Activated naive CD4-positive, alpha-beta T cell treated with anti-CD3 and anti-CD28 coated beads for 36 hours (primary cell): ENCODE measurements around the gene CYBC1. TPM values are rescaled to one million over a fixed set of nuclear protein-coding genes. Genes with fewer than 3 reads are reported as not detected.
"Not testable (repeated sequence)": the region's sequence is repeated elsewhere in the genome, so short reads cannot be mapped to it uniquely, and the experiment has no call there.

Experiments used
- CTCF ChIA-PET: fragments of 350-600 bp; sonication (Branson Sonifier 250); formaldehyde crosslinking; loops from one replicate; lab custom pipeline; 2021; ENCODE audit warnings: antibody characterized with exemption; lab: Charles Lee
- DNase-seq: peaks from one replicate; pipeline ENCODE4 v3.0.0-alpha.2; 2020
- H3K27ac Mint-ChIP-seq: one replicate; pipeline ENCODE4 v1.8.0; 2021; ENCODE audit warnings: mild to moderate bottlenecking, mixed read lengths
- H3K27me3 Mint-ChIP-seq: one replicate; pipeline ENCODE4 v1.8.0; 2021; ENCODE audit warnings: low read depth, mixed read lengths
- H3K36me3 Mint-ChIP-seq: one replicate; pipeline ENCODE4 v1.8.0; 2021; ENCODE audit warnings: low read depth, mixed read lengths
- H3K4me1 Mint-ChIP-seq: one replicate; pipeline ENCODE4 v1.8.0; 2021; ENCODE audit warnings: low read depth, mixed read lengths
- H3K4me3 Mint-ChIP-seq: one replicate; pipeline ENCODE4 v1.8.0; 2021; ENCODE audit warnings: mild to moderate bottlenecking, moderate library complexity, mixed read lengths
- H3K9me3 Mint-ChIP-seq: one replicate; pipeline ENCODE4 v1.8.0; 2021; ENCODE audit warnings: mixed read lengths
- intact Hi-C: fragments of 100-400 bp; cut with micrococcal nuclease; formaldehyde crosslinking; loops from one replicate; pipeline ENCODE4 v1.15.1; 2023
- total RNA-seq, 2 experiments: library from RNA; stranded (reverse); gene quantifications; one replicate each; pipeline ENCODE4 v1.2.3, GENCODE V29; 2021

The CYBC1 gene
- total RNA-seq, 2 experiments from 2014 or later, result 292 to 294 TPM

DNA sequence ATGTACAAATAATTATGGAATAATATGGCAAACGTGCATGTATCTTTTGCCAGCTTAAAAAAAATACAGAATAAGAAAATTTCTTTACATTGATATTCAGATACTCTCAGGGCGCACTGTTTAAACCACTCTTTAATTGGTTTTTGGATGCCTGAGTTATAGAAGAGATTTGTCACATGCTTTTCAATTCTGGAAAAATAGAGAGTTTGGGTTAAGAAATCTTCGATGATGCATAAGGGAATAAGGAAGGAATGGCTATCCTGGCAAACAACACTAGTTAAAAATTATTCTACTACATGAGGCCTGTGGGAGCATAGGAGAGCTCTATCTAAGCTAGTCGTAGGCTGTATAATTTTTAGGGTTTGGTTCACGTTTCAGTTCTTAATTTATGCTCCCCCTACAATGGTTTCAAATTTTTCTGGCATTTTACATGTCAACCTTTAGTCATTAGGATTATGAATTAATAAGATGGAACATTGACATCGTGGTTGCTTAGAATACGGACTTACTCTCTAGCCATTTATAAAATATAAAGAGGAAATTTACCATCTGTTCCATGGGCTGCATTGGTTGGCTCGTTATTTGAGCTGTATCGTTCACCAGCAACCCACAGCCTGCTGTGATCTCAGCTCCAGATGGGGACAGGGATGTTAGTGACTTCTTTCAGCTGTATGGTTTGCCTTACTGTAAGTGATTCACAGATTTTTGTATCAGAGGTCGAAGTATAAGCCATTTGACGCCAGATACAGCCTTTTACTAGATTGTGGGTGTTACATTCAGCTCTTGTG lies 23.9 kb upstream of the CYBC1 start:
- no peak for DNase-seq
- Mint-ChIP-seq H3K27ac (no peak overlapping the region), H3K4me3 (no peak overlapping the region), H3K4me1 (no peaks in the 10 kb centered on the region), H3K27me3 (no peaks in the 10 kb centered on the region), H3K9me3 (no peaks in the 10 kb centered on the region), H3K36me3 (peaks cover 15% of the 10 kb centered on the region)
- intact Hi-C loops, result no loop called here
- CTCF ChIA-PET, result interaction anchor here (0.6 to 1.9 kb wide), 3 partner anchors 10 to 55 kb away, joined by 3 to 4 read pairs (median 4); no protein-coding TSS in a partner anchor

DNA sequence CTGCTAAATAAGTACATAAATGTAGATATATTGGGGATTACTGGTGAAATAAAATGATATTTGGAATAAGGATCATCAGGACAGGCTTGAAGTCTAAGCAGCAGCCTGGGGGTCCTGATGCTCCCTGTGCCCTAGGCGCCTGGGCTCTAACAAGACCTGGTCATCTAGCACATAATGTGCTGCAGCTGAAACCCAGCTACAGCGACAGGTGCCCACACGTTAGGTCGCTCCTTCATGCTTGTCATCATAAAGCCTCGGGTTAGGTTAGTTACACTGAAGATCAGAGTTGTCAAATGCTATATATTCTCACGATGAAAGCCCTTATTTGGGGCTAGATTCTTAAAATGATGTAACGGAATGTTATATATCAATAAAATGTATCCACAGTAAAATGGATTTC lies 19.5 kb upstream of the CYBC1 start:
- Mint-ChIP-seq H3K4me1 (peaks cover 3% of the 10 kb centered on the region), H3K27me3 (no peaks in the 10 kb centered on the region), H3K27ac (no peak overlapping the region), H3K9me3 (no peaks in the 10 kb centered on the region), H3K4me3 (no peak overlapping the region), H3K36me3 (peaks cover 25% of the 10 kb centered on the region)
- CTCF ChIA-PET, result no interaction called here
- intact Hi-C loops, result no loop called here
- DNase-seq, result no peak

DNA sequence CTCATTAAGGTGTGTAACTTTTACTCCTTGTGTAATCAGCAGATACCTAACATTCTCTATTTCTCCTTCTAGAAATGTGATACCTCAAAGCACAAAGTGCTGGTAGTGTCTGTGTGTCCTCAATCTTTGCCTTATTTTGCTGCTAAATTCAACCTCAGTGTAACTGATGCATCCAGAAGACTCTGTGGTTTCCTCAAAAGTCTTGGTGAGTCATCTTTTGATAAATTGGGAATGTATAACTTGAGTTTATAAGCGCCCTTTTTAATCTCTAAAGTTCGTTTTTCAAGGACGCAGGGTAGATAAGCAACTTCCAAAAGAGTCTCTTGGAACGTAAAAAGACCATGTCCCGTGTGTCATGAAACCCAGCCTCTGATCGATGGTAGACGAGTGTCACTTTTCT lies 18.1 kb upstream of the CYBC1 start:
- Mint-ChIP-seq H3K27me3 (no peaks in the 10 kb centered on the region), H3K4me3 (no peak overlapping the region), H3K9me3 (no peaks in the 10 kb centered on the region), H3K27ac (no peak overlapping the region), H3K4me1 (peaks cover 9% of the 10 kb centered on the region), H3K36me3 (peaks cover 35% of the 10 kb centered on the region)
- intact Hi-C loops, result no loop called here
- no peak for DNase-seq
- CTCF ChIA-PET, result no interaction called here

DNA sequence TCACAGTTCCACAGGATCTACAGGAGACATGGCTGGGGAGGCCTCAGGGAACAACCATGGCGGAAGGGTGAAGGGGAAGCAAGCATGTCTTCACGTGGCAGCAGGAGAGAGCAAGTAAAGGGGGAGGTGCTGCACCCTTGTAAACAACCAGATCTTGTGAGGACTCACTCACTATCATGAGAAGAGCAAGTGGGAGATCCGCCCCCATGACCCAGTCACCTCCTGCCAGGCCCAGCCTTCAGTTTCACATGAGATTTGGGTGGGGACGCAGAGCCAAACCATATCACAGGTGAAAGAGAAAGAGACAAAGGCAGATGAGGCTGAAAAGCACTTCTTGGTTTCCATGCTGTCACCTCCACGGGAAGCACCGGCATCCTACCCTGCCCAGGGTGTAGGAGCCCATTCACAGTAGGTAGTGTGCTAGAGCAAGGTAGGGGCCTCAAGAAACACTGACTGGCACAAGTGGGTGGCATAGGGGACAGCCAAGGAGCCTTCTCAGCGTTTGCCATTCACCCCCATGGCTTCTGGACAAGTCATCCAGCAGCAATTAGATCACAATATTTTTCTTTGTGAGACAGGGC lies 14.6 kb upstream of the CYBC1 start:
- intact Hi-C loops, result no loop called here
- CTCF ChIA-PET, result no interaction called here
- H3K4me3 Mint-ChIP-seq, result no peak overlapping the region
- H3K27me3 Mint-ChIP-seq, result no peaks in the 10 kb centered on the region
- peaks cover 43% of the 10 kb centered on the region for H3K36me3 Mint-ChIP-seq
- DNase-seq, result no peak
- no peaks in the 10 kb centered on the region for H3K9me3 Mint-ChIP-seq
- no peak overlapping the region for H3K27ac Mint-ChIP-seq
- peaks cover 15% of the 10 kb centered on the region for H3K4me1 Mint-ChIP-seq

DNA sequence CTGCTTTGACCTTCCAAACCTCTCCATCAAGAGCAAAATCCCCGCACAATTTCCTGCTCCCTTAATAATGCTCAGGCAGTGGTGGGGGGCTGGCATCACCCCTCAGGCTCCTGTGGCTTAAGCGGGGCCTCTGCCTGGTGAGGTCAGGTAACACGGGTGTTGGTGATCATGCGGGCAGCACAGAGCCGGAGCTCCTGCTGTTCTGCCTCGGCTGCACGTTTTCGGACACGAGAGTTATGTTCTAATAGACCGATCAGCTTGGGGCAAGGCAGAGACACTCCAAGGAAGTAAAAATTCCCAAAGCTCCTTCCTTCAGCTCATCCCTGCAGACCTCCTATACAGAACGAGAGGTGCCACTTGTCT lies 14.0 kb upstream of the CYBC1 start:
- no peak for DNase-seq
- H3K4me3 Mint-ChIP-seq, result no peak overlapping the region
- intact Hi-C loops, result no loop called here
- no peak overlapping the region for H3K27ac Mint-ChIP-seq
- CTCF ChIA-PET, result interaction anchor here (0.8 kb wide), 1 partner anchor 10 kb away, joined by 4 read pairs; no protein-coding TSS in a partner anchor
- peaks cover 15% of the 10 kb centered on the region for H3K4me1 Mint-ChIP-seq
- peaks cover 42% of the 10 kb centered on the region for H3K36me3 Mint-ChIP-seq
- no peaks in the 10 kb centered on the region for H3K27me3 Mint-ChIP-seq
- no peaks in the 10 kb centered on the region for H3K9me3 Mint-ChIP-seq

DNA sequence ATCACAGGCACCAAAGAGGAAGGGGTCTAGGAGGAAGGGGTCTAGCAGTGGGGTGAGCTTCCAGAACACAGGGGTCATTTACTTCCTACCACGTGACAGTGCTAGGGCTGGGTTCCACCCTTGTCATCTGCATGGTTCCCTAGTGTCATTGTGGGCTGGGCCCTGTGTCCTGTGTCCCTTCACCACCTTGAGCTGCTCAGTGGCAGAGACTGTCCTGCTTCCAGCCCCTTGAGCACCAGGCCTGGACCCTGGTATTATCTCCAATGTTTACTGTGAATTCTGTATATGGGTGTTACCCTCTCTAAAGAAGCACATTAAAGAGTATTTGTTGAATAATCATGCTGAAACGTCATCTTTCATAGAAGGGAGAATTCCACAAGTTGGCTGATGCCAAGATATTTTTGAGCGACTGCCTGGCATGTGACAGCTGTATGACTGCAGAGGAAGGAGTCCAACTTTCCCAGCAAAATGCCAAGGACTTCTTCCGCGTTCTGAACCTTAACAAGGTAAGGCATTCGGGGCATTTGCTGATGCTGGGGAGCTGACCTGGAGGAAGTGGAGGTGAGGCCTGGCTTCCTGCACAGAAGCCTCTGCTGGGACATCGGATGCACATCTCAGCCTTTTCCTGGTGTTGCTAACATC lies 13.5 kb upstream of the CYBC1 start:
- H3K27ac Mint-ChIP-seq, result no peak overlapping the region

DNA sequence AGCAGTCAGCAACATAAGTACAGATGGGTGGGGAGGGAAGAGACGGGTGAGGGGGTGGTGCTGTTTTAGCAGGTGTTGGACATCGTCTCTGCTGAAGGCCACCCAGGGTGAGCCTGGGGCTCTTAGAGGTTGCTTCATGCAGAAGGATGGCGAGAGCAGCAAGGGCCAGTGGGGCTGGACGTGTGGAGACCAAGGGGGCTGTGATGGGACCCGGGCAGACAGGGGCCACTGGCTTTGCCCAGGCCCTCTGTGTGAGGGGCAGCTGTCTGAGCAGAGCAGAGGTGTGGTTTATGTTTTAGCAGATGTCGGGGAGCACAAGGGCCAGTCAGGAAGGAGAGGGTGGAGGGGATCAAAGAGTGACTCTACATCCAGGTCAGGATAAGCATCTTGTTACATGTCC lies 12.8 kb upstream of the CYBC1 start:
- CTCF ChIA-PET, result interaction anchor here (1.5 kb wide), 1 partner anchor 11 kb away, joined by 4 read pairs; no protein-coding TSS in a partner anchor
- H3K27ac Mint-ChIP-seq, result no peak overlapping the region

More for the DNA sequence above, 13.5 kb upstream of the CYBC1 start:
- Mint-ChIP-seq H3K9me3 (no peaks in the 10 kb centered on the region), H3K4me3 (no peak overlapping the region), H3K36me3 (peaks cover 39% of the 10 kb centered on the region), H3K4me1 (peaks cover 19% of the 10 kb centered on the region), H3K27me3 (no peaks in the 10 kb centered on the region)
- CTCF ChIA-PET, result interaction anchor here (0.8 to 1.5 kb wide), 2 partner anchors 10 kb away, joined by 4 read pairs; no protein-coding TSS in a partner anchor
- no peak for DNase-seq
- intact Hi-C loops, result no loop called here

DNA sequence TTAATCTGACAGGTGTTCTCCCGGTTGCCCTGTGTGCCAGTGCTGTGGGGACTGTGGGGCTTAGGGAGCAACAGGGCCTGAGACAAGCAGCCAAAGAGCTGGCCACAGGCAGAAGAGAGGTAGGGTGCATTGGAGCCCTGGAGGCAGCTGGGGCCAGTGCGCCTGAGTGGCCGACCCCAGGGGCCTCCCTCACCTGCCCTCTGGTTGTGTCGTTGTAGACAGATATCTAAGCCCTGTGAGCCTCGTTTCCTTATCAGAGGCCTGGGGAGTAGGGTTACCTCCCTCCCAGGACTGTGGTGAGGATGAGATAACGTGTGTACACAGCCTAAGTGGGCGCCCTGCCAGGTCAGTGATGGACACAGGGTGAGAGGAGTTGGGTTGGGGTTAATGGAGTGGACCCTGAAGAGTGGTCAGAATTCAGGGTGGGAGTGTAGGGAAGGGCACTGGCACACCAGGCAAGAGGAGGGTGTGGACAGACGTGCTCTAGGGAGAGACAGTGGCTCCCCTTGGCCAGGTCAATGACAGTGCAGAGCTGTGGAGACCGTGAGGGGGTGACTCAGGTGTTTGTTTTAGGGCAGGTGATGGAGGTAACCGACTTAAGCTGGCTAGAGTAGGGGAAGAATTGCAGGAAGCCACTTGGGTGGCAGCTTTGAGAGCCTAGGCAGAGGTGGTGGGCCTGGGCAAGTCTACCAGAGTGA lies 11.4 kb upstream of the CYBC1 start:
- intact Hi-C loops, result no loop called here
- Mint-ChIP-seq H3K9me3 (no peaks in the 10 kb centered on the region), H3K36me3 (peaks cover 36% of the 10 kb centered on the region), H3K27me3 (no peaks in the 10 kb centered on the region), H3K4me3 (no peak overlapping the region), H3K27ac (peak overlapping the region; percentile 28), H3K4me1 (peaks cover 25% of the 10 kb centered on the region)
- CTCF ChIA-PET, result interaction anchor here (1.5 kb wide), 1 partner anchor 12 kb away, joined by 4 read pairs; no protein-coding TSS in a partner anchor
- no peak for DNase-seq

More for the DNA sequence above, 12.8 kb upstream of the CYBC1 start:
- H3K4me3 Mint-ChIP-seq, result no peak overlapping the region
- DNase-seq, result no peak
- H3K36me3 Mint-ChIP-seq, result peaks cover 32% of the 10 kb centered on the region
- intact Hi-C loops, result no loop called here
- H3K9me3 Mint-ChIP-seq, result no peaks in the 10 kb centered on the region
- H3K27me3 Mint-ChIP-seq, result no peaks in the 10 kb centered on the region
- peaks cover 16% of the 10 kb centered on the region for H3K4me1 Mint-ChIP-seq

DNA sequence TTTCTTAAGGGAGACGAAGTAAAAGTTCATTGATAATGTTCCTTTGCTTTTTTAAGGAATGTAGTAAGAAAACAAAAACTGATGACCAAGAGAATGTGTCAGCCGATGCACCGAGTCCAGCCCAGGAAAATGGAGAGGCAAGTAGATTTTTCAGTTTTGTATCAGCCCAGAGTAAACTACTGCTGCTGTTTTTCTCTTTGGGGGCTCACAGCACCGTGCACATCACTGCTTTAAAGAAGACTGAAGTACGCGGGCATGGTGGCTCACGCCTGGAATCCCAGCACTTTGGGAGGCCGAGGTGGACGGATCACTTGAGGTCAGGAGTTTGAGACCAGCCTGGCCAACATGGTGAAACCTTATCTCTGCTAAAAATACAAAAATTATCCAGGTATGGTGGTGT lies 9.4 kb upstream of the CYBC1 start:
- DNase-seq, H3K9me3 Mint-ChIP-seq, CTCF ChIA-PET, H3K4me3 Mint-ChIP-seq, H3K27me3 Mint-ChIP-seq, H3K27ac Mint-ChIP-seq: not testable (repeated sequence)
- peaks cover 30% of the 10 kb centered on the region for H3K4me1 Mint-ChIP-seq
- H3K36me3 Mint-ChIP-seq, result peaks cover 26% of the 10 kb centered on the region
- intact Hi-C loops, result loop anchor here (2.0 kb wide), 2 partner anchors 161 to 587 kb away; no protein-coding TSS in a partner anchor

DNA sequence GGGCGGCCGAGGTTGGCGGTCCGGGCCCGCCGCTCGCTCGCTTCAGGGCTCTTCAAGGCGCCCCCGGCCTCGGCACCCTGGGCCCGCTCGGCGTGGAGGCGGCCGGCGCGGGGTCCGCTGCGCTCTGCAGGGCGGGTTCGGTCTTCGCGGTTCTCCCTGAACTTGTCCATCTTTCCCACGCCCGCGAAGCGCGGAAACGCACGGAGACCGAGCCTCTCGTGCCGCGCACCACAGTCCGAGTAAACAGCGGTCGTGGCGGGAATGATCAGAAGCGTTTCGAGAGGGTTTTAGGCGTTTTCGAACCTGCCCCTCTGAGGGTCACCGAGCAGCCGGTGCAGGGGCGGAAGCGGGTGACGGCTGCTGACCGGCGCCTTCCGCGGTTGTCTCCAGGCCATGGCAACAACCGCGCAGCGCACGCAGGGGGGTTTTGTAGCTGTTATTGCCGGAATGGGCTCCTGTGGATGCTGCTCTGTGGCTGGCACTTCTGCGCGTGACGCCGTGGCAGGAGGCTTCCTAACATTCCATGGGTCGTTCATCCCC lies 8.4 kb upstream of the CYBC1 start:
- DNase-seq, result no peak
- Mint-ChIP-seq H3K27ac (peak overlapping the region; percentile 72), H3K27me3 (no peaks in the 10 kb centered on the region), H3K36me3 (peaks cover 17% of the 10 kb centered on the region), H3K9me3 (peaks cover 3% of the 10 kb centered on the region), H3K4me3 (peak overlapping the region; percentile 78), H3K4me1 (peaks cover 27% of the 10 kb centered on the region)
- intact Hi-C loops, result loop anchor here (1.0 to 2.0 kb wide), 7 partner anchors 9 to 586 kb away; partner anchors contain the start of genes CYBC1, FN3KRP, FOXK2 and HEXD
- CTCF ChIA-PET, result no interaction called here

DNA sequence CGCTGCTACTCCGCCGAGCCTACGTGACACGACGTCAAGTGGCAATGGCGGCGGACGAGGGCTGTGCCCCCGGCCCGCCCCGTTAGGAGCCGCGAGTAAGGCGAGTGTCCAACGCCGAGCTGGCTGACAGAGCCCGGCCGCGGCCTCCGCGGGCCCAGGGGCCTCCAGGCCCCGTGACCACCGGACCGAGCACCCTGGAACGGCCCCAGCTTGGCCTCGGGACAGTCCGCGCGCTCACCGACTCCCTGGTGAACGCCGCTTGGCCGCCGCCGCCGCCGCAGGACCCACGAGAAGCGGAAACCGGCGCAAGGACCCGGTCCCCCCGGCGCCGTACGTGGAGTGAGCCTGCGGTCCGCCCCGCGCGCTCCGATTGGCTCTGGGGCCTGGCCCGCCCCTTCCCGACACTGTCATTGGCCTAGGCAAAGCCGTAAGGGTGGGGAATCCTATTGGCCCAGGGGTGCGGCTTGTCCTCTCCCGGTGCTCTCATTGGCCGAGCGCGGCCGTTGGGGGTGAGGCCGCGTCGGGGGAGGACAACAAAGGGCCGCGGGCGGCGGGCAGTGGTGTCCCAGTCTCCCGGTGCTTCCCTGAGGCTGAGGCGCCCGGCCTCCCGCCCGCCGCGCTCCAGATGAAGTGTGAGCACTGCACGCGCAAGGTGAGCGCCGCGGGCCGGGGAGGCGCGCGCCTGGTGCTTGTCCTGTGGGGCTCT lies 7.8 kb upstream of the CYBC1 start, which contains the start of gene NARF:
Gene NARF (plus strand): TSS at position 563 of the 706 bp plus-strand sequence. CDS start 63 bp downstream, at position 626.
- intact Hi-C loops, result loop anchor here (1.0 to 2.0 kb wide), 7 partner anchors 8 to 586 kb away; partner anchors contain the start of genes CYBC1, FN3KRP, FOXK2 and HEXD
- H3K4me1 Mint-ChIP-seq, result peaks cover 27% of the 10 kb centered on the region
- H3K27me3 Mint-ChIP-seq, result no peaks in the 10 kb centered on the region
- peaks cover 15% of the 10 kb centered on the region for H3K36me3 Mint-ChIP-seq
- peak within 1 kb of the TSS; percentile 97 for H3K27ac Mint-ChIP-seq
- peaks cover 3% of the 10 kb centered on the region for H3K9me3 Mint-ChIP-seq
- H3K4me3 Mint-ChIP-seq, result peak within 1 kb of the TSS; percentile 78
- peak; percentile 97 for DNase-seq
- CTCF ChIA-PET, result interaction anchor here (0.5 to 1.4 kb wide), 3 partner anchors 40 to 577 kb away, joined by 3 to 5 read pairs (median 3); no protein-coding TSS in a partner anchor
